VCaP (cell line): ENCODE measurements around the gene SCAP.
"Not testable (repeated sequence)": the region's sequence is repeated elsewhere in the genome, so short reads cannot be mapped to it uniquely, and the experiment has no call there.

Experiments
- H3K27ac ChIP-seq: fragments of 450-650 bp; 2 replicates; pipeline ENCODE4 v1.5.1; 2017
- CTCF ChIP-seq: fragments of 450-650 bp; conservative IDR thresholded peaks from 2 replicates; pipeline ENCODE4 v1.5.1; 2017; ENCODE audit warnings: mild to moderate bottlenecking, moderate library complexity

The SCAP gene

DNA sequence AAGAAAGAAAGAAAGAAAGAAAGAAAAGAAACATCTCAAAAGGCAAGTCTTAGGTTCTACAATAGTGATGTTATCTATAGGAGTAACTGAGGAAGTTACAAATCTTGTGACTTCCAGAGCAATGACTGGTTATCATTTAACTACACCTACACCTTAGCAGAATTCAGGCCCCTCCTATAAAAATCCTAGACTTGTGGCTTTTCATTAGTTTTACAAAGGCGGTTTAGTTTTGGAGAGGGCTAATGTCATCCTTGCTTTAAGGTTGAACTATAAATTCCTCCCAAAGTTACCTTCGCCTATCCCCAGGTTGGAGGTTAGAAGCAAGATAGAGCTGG, 4.1 kb upstream of the SCAP start:
- no peak overlapping the region for H3K27ac ChIP-seq
- TF ChIP-seq CTCF = no peak

- TF ChIP-seq CTCF = no peak
- no peak overlapping the region for H3K27ac ChIP-seq
These were observed 2.3 kb upstream of the SCAP start for GRCh38 chr3:47478022-47478421.

- peak overlapping the region; percentile 93 for H3K27ac ChIP-seq
- TF ChIP-seq CTCF = no peak
These were observed 981 bp upstream of the SCAP start for GRCh38 chr3:47476644-47477199.

DNA sequence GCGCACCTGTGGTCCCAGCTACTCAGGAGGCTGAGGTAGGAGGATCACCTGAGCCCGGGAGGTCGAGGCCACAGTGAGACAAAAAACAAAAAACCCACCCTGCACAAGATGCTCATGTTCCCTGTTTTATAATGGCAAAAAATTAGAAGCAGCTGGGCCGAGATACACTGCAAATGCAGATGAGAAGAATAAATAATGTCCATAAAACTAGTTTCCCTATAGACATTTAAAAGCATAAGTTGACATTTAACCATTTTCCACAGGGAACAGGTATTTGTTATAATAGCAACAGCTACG, 537 bp upstream of the SCAP start:
- H3K27ac ChIP-seq = peak overlapping the region; percentile 93
- no peak for TF ChIP-seq CTCF

DNA sequence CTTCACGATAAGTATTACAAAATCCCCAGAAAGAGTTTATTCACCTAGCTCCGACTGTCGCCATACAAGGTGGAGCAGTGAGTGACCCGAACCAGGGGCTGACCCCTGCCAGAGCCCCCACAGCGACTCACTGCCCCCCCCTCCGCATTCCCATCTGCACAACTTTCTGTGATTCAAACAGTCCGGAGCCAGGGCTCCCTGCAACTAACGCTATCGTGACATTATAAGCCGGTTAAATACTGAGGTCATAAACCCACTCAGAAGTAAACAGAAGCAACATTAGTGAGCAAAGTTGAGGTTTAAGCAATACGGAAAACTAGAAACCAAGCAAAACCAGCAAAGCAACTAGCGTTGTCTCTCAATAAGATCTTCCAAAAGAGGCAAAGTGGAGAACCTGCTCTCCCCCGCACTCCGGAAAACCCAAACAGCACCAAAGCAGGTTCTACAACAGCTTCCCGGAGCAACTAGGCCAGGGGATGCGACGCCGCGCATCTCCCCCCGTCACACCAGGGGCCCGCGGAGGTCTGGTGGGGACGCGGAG, 642 bp downstream of the SCAP start:
- no peak for TF ChIP-seq CTCF
- peak overlapping the region; percentile 93 for H3K27ac ChIP-seq

DNA sequence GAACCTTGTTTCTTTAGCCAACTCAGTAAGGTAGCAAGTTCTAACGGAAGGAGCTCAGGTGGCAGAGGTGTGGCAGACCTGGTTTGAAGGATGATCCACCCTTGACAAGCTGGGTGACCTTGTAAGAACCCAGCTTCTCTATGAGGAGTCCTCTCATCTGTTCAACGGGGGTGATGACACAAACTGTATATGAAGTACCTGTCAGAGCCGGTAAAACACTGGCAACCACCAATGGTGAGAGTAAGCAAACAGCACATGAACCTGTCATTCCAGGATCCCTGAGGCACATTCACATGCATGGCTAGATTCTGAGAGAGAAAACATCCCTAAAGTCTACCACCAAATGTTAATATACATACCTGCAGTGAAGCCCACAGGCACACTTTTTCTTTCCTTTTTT, 2.4 kb downstream of the SCAP start:
- no peak for TF ChIP-seq CTCF
- peak overlapping the region; percentile 93 for H3K27ac ChIP-seq

- TF ChIP-seq CTCF = no peak
These were observed 6.1 kb downstream of the SCAP start for GRCh38 chr3:47469616-47470015.

DNA sequence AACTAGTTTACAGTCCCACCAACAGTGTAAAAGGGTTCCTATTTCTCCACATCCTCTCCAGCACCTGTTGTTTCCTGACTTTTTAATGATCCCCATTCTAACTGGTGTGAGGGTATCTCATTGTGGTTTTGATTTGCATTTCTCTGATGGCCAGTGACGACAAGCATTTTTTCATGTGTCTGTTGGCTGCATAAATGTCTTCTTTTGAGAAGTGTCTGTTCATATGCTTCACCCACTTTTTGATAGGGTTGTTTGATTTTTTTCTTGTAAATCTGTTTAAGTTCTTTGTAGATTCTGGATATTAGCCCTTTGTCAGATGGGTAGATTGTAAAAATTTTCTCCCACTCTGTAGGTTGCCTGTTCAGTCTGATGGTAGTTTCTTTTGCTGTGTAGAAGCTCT, 7.4 kb downstream of the SCAP start:
- H3K27ac ChIP-seq = not testable (repeated sequence)

More at GRCh38 chr3:47469616-47470015, 6.1 kb downstream of the SCAP start:
- no peak overlapping the region for H3K27ac ChIP-seq
